GM13976 (cell line): ENCODE measurements around the gene ENTREP1.

Source experiments
- DNase-seq: peaks from one replicate; pipeline ENCODE4 v3.0.0; 2012; ENCODE audit warnings: low spot score
- CTCF ChIP-seq: IDR thresholded peaks from 2 replicates; pipeline ENCODE4 v1.5.1; 2012; ENCODE audit warnings: borderline replicate concordance, mild to moderate bottlenecking; ENCODE audit not compliant: insufficient read depth; ENCODE audit errors: extremely low read depth, missing control alignments, control extremely low read depth
- in situ Hi-C: fragments of 300-500 bp; cut with MboI; formaldehyde crosslinking; loops from one replicate; pipeline ENCODE4 v1.12.0; 2022; ENCODE audit warnings: low sequenced_read_pairs, mixed read lengths, inconsistent platforms; ENCODE audit not compliant: unreplicated experiment

The ENTREP1 gene

GRCh38 chr9:69385581-69386033 lies 60.6 kb downstream of the ENTREP1 start:
- DNase-seq = no peak
- TF ChIP-seq CTCF = no peak
- in situ Hi-C loops = no loop called here

GRCh38 chr9:69386651-69387050 lies 61.6 kb downstream of the ENTREP1 start:
- TF ChIP-seq CTCF = no peak
- in situ Hi-C loops = no loop called here
- DNase-seq = no peak

GRCh38 chr9:69388596-69388995 lies 63.6 kb downstream of the ENTREP1 start:
- in situ Hi-C loops = no loop called here
- DNase-seq = no peak
- no peak for TF ChIP-seq CTCF

GRCh38 chr9:69389437-69389995 lies 64.5 kb downstream of the ENTREP1 start:
- in situ Hi-C loops = no loop called here
- TF ChIP-seq CTCF = no peak
- DNase-seq = no peak

- no peak for TF ChIP-seq CTCF
- in situ Hi-C loops = no loop called here
- no peak for DNase-seq
Observed at GRCh38 chr9:69391487-69391886, 66.5 kb downstream of the ENTREP1 start.

- in situ Hi-C loops = no loop called here
- DNase-seq = no peak
- TF ChIP-seq CTCF = no peak
Observed at GRCh38 chr9:69391946-69392345, 66.9 kb downstream of the ENTREP1 start.

- no peak for TF ChIP-seq CTCF
- DNase-seq = no peak
- in situ Hi-C loops = no loop called here
Observed at GRCh38 chr9:69392826-69393225, 67.8 kb downstream of the ENTREP1 start.
